Astrocyte (in vitro differentiated cells and primary cell): ENCODE measurements around the gene BCAS2.
"Not testable (repeated sequence)": the region's sequence is repeated elsewhere in the genome, so short reads cannot be mapped to it uniquely, and the experiment has no call there.

ENCODE experiments used
- CTCF ChIP-seq: IDR thresholded peaks from 2 replicates; pipeline ENCODE4 v1.5.1; 2011; ENCODE audit warnings: low read depth, mild to moderate bottlenecking, inconsistent platforms, low read length, moderate library complexity; ENCODE audit not compliant: insufficient read depth
- EZH2 ChIP-seq: IDR thresholded peaks from 2 replicates; pipeline ENCODE4 v1.6.1; 2012; ENCODE audit warnings: mild to moderate bottlenecking, low read length, inconsistent platforms; ENCODE audit not compliant: insufficient read depth

- not testable (repeated sequence) for TF ChIP-seq CTCF, EZH2
Observed at GRCh38 chr1:114562978-114563510, 18.4 kb downstream of the BCAS2 start.
